Activated CD4-positive, alpha-beta T cell treated with anti-CD3 and anti-CD28 coated beads, Interleukin-2, amount 10 ng/mL, durations not matched to agents 24 days and 14 days (primary cell): Measurements from ENCODE around the gene THSD4. TPM values are rescaled to one million over a fixed set of nuclear protein-coding genes. Genes with fewer than 3 reads are reported as not detected.
A peak's percentile ranks its signal among the peaks of the same experiment; 100 is the strongest.

Experiments
- DNase-seq: peaks from one replicate; pipeline ENCODE4 v3.0.0; 2022
- H3K27ac Mint-ChIP-seq: one replicate; pipeline ENCODE4 v1.8.0; 2022; ENCODE audit warnings: mild to moderate bottlenecking, mixed read lengths
- H3K27me3 Mint-ChIP-seq: one replicate; pipeline ENCODE4 v1.8.0; 2022; ENCODE audit warnings: mixed read lengths
- H3K36me3 Mint-ChIP-seq: one replicate; pipeline ENCODE4 v1.8.0; 2022; ENCODE audit warnings: low read depth, mild to moderate bottlenecking, mixed read lengths
- H3K4me1 Mint-ChIP-seq: one replicate; pipeline ENCODE4 v1.8.0; 2021; ENCODE audit warnings: mixed read lengths
- H3K4me3 Mint-ChIP-seq: one replicate; pipeline ENCODE4 v1.8.0; 2022; ENCODE audit warnings: mild to moderate bottlenecking, moderate library complexity, mixed read lengths
- H3K9me3 Mint-ChIP-seq: one replicate; pipeline ENCODE4 v1.8.0; 2021; ENCODE audit warnings: mixed read lengths
- intact Hi-C: fragments of 100-400 bp; cut with micrococcal nuclease; formaldehyde crosslinking; loops from one replicate; pipeline ENCODE4 v1.15.1; 2023
- total RNA-seq: library from RNA; stranded (reverse); gene quantifications from 2 replicates; pipeline ENCODE4 v1.2.3, GENCODE V29; 2022

The THSD4 gene
- total RNA-seq, 1 donor from 2014 or later, result not detected

DNA sequence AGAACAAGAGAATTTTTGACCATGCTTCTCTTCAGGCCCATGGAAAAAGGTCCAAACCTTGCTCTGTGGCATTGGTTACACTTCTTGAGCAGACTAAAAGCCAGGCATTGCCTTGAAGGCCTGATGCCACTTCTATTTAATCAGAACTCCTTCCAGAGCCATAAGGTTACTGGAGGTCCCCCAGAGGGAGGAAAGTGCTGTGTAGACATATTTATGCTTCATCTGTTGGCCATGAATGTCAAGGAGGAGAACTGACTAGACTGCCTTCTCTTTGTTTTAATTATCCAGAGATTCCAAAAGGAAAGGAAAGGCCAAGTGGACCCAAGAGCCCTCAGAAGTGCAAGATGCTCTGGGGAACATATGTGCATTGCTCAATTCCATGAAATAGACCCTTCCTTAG, 402.5 kb downstream of the THSD4 start:
- Mint-ChIP-seq H3K4me1 (no peaks in the 10 kb centered on the region), H3K27me3 (peaks cover 17% of the 10 kb centered on the region), H3K4me3 (no peak overlapping the region), H3K36me3 (no peaks in the 10 kb centered on the region), H3K9me3 (no peaks in the 10 kb centered on the region), H3K27ac (no peak overlapping the region)
- DNase-seq, result no peak
- intact Hi-C loops, result no loop called here

DNA sequence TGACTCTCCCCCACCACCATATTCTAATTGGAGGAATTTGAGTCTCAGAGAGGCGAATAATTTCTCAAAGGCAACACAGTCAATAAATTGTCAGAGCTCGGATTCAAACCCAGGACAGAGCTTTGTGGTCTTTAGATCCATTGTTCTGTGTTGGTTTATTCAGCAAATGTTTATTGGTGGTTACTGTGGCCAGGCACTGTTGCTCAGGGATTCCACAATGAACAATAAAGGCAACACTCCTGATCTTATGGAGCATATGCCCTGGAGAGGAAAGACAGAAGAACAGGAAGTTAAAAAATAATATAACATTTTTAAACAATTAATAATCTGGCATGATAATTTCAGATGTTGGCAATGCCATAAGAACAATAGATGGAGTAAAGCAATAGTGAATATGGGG, 403.4 kb downstream of the THSD4 start:
- H3K27ac Mint-ChIP-seq, result no peak overlapping the region
- H3K36me3 Mint-ChIP-seq, result no peaks in the 10 kb centered on the region
- peaks cover 17% of the 10 kb centered on the region for H3K27me3 Mint-ChIP-seq
- no peaks in the 10 kb centered on the region for H3K4me1 Mint-ChIP-seq
- no peaks in the 10 kb centered on the region for H3K9me3 Mint-ChIP-seq
- intact Hi-C loops, result no loop called here
- H3K4me3 Mint-ChIP-seq, result no peak overlapping the region
- DNase-seq, result no peak

GRCh38 chr15:71526060-71526820, 411.0 kb downstream of the THSD4 start:
- H3K27ac Mint-ChIP-seq, result no peak overlapping the region
- no peaks in the 10 kb centered on the region for H3K9me3 Mint-ChIP-seq
- no peak for DNase-seq
- intact Hi-C loops, result no loop called here
- H3K4me1 Mint-ChIP-seq, result no peaks in the 10 kb centered on the region
- no peaks in the 10 kb centered on the region for H3K36me3 Mint-ChIP-seq
- H3K4me3 Mint-ChIP-seq, result no peak overlapping the region
- peaks cover 26% of the 10 kb centered on the region for H3K27me3 Mint-ChIP-seq

GRCh38 chr15:71529361-71529760, 414.1 kb downstream of the THSD4 start:
- H3K9me3 Mint-ChIP-seq, result no peaks in the 10 kb centered on the region
- DNase-seq, result no peak
- H3K27me3 Mint-ChIP-seq, result peaks cover 20% of the 10 kb centered on the region
- intact Hi-C loops, result no loop called here
- H3K36me3 Mint-ChIP-seq, result no peaks in the 10 kb centered on the region
- no peak overlapping the region for H3K4me3 Mint-ChIP-seq
- no peak overlapping the region for H3K27ac Mint-ChIP-seq
- no peaks in the 10 kb centered on the region for H3K4me1 Mint-ChIP-seq

DNA sequence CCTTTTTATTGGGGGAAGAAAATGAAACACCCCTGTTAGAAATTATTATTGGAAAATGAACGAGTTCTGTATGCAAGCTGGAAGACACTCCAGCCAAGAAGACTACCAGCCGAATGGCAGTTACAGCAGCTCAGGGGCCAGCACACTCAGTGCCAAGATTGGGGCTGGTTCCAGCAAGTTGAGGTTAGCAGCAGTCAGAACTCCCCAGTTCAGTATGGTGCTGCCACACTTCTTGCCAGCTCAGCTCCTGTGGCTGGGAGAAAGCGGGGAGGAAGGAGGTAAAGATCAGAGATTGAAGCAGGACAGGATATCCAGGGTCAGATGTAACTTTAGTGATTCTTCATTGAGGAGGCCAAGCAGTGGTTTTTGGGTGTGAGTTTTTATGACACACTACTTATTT, 414.8 kb downstream of the THSD4 start:
- peaks cover 18% of the 10 kb centered on the region for H3K27me3 Mint-ChIP-seq
- no peaks in the 10 kb centered on the region for H3K36me3 Mint-ChIP-seq
- H3K4me3 Mint-ChIP-seq, result no peak overlapping the region
- H3K4me1 Mint-ChIP-seq, result no peaks in the 10 kb centered on the region
- no peak overlapping the region for H3K27ac Mint-ChIP-seq
- H3K9me3 Mint-ChIP-seq, result no peaks in the 10 kb centered on the region
- intact Hi-C loops, result no loop called here
- DNase-seq, result no peak

- DNase-seq, result peak; percentile 58
- peaks cover 10% of the 10 kb centered on the region for H3K27me3 Mint-ChIP-seq
- intact Hi-C loops, result no loop called here
- no peaks in the 10 kb centered on the region for H3K4me1 Mint-ChIP-seq
- no peaks in the 10 kb centered on the region for H3K9me3 Mint-ChIP-seq
- H3K27ac Mint-ChIP-seq, result no peak overlapping the region
- no peaks in the 10 kb centered on the region for H3K36me3 Mint-ChIP-seq
- no peak overlapping the region for H3K4me3 Mint-ChIP-seq
Observed at GRCh38 chr15:71532994-71533393, 417.7 kb downstream of the THSD4 start.

DNA sequence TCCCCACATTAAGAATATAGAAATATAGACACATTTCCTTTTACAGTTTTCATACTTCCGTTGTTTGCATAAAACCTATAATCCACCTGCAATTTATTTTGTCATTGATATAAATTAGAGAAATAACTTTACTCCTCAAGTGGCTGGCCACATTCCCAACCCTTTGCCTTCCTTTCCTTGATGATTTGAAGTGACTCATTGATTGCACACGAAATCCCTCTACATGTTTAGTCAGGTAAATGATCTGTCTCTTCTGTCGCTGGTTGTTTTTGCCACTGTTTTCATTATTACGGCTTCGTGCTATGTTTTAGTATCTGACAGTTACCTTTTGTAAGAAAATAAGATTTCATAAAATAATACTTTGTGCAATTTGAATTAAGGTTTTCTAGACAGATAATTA, 422.9 kb downstream of the THSD4 start:
- intact Hi-C loops, result no loop called here
- H3K36me3 Mint-ChIP-seq, result no peaks in the 10 kb centered on the region
- no peak overlapping the region for H3K4me3 Mint-ChIP-seq
- no peak for DNase-seq
- no peaks in the 10 kb centered on the region for H3K4me1 Mint-ChIP-seq
- H3K27ac Mint-ChIP-seq, result no peak overlapping the region
- H3K27me3 Mint-ChIP-seq, result peaks cover 2% of the 10 kb centered on the region
- no peaks in the 10 kb centered on the region for H3K9me3 Mint-ChIP-seq

- H3K9me3 Mint-ChIP-seq, result no peaks in the 10 kb centered on the region
- no peak overlapping the region for H3K27ac Mint-ChIP-seq
- no peaks in the 10 kb centered on the region for H3K4me1 Mint-ChIP-seq
- peaks cover 4% of the 10 kb centered on the region for H3K27me3 Mint-ChIP-seq
- no peak overlapping the region for H3K4me3 Mint-ChIP-seq
- no peak for DNase-seq
- H3K36me3 Mint-ChIP-seq, result no peaks in the 10 kb centered on the region
- intact Hi-C loops, result no loop called here
Observed at GRCh38 chr15:71541746-71542145, 426.5 kb downstream of the THSD4 start.

DNA sequence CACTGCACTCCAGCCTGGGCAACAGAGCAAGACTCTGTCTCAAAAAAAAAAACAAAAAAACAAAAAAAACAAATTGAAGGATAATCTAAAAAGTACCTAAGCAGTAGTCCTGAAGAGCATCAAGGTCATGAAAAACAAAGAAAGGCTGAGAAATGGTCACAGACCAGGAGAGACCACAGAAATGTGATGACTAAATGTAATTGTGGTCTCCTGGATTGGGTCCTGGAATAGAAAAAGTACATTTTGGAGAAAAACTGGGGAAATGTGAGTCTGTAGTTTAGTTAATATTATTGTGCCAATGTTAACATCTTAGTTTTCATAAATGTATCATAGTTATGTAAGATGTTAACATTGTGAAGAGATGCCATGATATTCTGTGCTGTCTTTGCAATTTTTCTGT, 427.6 kb downstream of the THSD4 start:
- Mint-ChIP-seq H3K9me3 (no peaks in the 10 kb centered on the region), H3K4me1 (no peaks in the 10 kb centered on the region), H3K4me3 (no peak overlapping the region), H3K36me3 (no peaks in the 10 kb centered on the region), H3K27me3 (peaks cover 4% of the 10 kb centered on the region), H3K27ac (no peak overlapping the region)
- intact Hi-C loops, result no loop called here
- no peak for DNase-seq

GRCh38 chr15:71543413-71543812, 428.1 kb downstream of the THSD4 start:
- no peak overlapping the region for H3K4me3 Mint-ChIP-seq
- no peak for DNase-seq
- H3K27ac Mint-ChIP-seq, result no peak overlapping the region
- H3K27me3 Mint-ChIP-seq, result peaks cover 5% of the 10 kb centered on the region
- no peaks in the 10 kb centered on the region for H3K4me1 Mint-ChIP-seq
- intact Hi-C loops, result no loop called here
- H3K9me3 Mint-ChIP-seq, result no peaks in the 10 kb centered on the region
- no peaks in the 10 kb centered on the region for H3K36me3 Mint-ChIP-seq

DNA sequence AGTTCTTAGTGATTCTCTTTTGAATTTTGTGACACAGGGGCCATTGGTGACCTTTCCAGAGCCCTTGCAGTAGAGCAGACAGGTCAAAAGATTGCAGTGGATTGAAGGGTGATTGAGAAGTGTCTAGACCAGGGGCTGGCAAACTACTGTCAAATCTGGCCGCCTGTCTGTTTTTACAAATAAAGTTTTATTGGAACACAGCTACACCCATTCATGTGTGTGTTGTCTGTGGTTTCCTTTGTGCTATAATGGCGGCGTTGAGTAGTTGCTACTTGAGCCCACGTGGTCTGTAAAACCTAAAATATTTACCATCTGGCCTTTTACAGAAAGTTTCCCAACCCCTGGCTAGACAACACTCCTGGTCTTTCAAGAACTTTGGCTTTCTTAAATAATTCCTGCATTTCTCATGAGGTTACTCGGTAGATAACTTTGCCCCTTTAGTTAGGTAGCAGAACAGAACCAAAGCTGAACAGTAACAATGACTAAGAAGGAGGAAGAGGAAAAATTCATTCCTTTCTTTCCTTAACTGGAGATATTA, 430.0 kb downstream of the THSD4 start:
- no peaks in the 10 kb centered on the region for H3K4me1 Mint-ChIP-seq
- intact Hi-C loops, result no loop called here

GRCh38 chr15:71545923-71546322, 430.7 kb downstream of the THSD4 start:
- no peaks in the 10 kb centered on the region for H3K36me3 Mint-ChIP-seq
- intact Hi-C loops, result no loop called here
- no peak overlapping the region for H3K27ac Mint-ChIP-seq
- H3K27me3 Mint-ChIP-seq, result peaks cover 10% of the 10 kb centered on the region
- H3K4me3 Mint-ChIP-seq, result no peak overlapping the region
- H3K4me1 Mint-ChIP-seq, result no peaks in the 10 kb centered on the region
- no peak for DNase-seq
- no peaks in the 10 kb centered on the region for H3K9me3 Mint-ChIP-seq

More for the DNA sequence above, 430.0 kb downstream of the THSD4 start:
- peaks cover 10% of the 10 kb centered on the region for H3K27me3 Mint-ChIP-seq
- no peak overlapping the region for H3K27ac Mint-ChIP-seq
- no peaks in the 10 kb centered on the region for H3K9me3 Mint-ChIP-seq
- no peaks in the 10 kb centered on the region for H3K36me3 Mint-ChIP-seq
- no peak for DNase-seq
- no peak overlapping the region for H3K4me3 Mint-ChIP-seq

GRCh38 chr15:71547011-71547410, 431.7 kb downstream of the THSD4 start:
- Mint-ChIP-seq H3K27ac (no peak overlapping the region), H3K4me1 (no peaks in the 10 kb centered on the region), H3K4me3 (no peak overlapping the region), H3K9me3 (no peaks in the 10 kb centered on the region), H3K36me3 (no peaks in the 10 kb centered on the region), H3K27me3 (peaks cover 10% of the 10 kb centered on the region)
- intact Hi-C loops, result no loop called here
- no peak for DNase-seq

- DNase-seq, result no peak
- Mint-ChIP-seq H3K27me3 (peaks cover 10% of the 10 kb centered on the region), H3K4me1 (no peaks in the 10 kb centered on the region), H3K9me3 (no peaks in the 10 kb centered on the region), H3K4me3 (no peak overlapping the region), H3K27ac (no peak overlapping the region), H3K36me3 (no peaks in the 10 kb centered on the region)
- intact Hi-C loops, result no loop called here
Observed at GRCh38 chr15:71548401-71548807, 433.1 kb downstream of the THSD4 start.

DNA sequence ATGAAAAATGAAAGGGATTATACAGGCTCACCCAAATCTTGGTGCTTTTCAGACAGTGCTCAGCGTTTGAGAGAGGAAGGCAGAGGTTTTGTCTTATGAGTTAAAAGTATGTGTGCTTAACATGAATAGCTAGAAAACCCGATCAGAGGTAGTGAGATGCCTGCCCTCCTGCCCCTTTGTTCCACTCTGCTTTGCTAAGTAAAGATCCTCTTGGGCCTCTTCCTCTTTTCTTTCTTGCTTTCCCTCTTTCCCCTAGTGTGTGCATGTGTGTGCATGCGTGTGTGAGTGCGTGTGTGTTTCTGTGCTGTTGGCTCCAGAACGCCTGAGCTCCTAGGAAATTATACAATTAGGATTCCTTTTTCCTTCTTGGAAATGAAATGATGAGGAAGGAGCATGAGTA, 433.8 kb downstream of the THSD4 start:
- no peaks in the 10 kb centered on the region for H3K4me1 Mint-ChIP-seq
- no peak overlapping the region for H3K27ac Mint-ChIP-seq
- H3K36me3 Mint-ChIP-seq, result no peaks in the 10 kb centered on the region
- intact Hi-C loops, result no loop called here
- no peaks in the 10 kb centered on the region for H3K9me3 Mint-ChIP-seq
- DNase-seq, result no peak
- H3K27me3 Mint-ChIP-seq, result peaks cover 10% of the 10 kb centered on the region
- H3K4me3 Mint-ChIP-seq, result no peak overlapping the region
